Measurements from ENCODE around the gene STK24. TPM values are rescaled to one million over a fixed set of nuclear protein-coding genes. Genes with fewer than 3 reads are reported as not detected.

STK24 gene
- total RNA-seq, 1 donor from 2014 or later: 92.3 TPM

DNA sequence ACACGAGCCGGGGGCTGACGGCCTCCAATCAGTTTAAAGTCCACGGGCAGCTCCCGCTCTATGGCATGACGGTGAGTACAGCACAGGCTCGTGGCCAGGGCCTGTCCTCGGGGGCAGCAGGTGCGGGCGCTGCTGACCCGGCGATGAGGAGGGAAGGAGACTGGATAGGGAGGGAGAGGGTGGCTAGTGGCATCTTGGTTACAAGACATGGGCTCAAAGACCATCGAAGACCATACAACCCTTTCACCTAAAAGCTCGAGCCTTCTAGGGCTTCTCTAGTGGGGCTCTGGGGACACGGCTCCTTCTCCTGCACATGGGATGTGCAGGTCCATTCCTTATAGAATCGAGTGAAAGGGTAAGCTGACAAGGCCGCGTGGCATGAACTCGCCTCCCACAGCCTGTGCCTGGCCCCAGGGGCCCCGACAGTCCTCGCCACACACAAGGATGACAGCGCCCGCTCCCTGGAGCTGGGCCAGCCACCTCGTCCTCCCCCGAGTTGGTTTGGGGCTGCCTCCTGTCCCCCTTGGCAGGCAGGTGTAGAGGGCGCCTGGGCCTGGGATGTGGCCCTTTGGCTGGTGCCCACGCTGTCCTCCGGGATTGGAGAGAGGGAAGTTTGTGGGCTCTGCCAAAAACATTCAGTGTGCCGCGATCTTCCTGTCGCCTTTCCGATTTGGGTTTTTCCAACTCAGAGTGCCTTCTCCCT, 137.6 kb downstream of the STK24 start:
- Mint-ChIP-seq H3K27ac (ENCODE audit: unreplicated experiment) (no peak overlapping the region), H3K27me3 (ENCODE audit: unreplicated experiment) (peaks cover 9% of the 10 kb centered on the region), H3K4me3 (ENCODE audit: unreplicated experiment) (peak overlapping the region; percentile 47), H3K36me3 (ENCODE audit: low read depth, unreplicated experiment) (peaks cover 27% of the 10 kb centered on the region), H3K4me1 (ENCODE audit: unreplicated experiment) (peaks cover 14% of the 10 kb centered on the region), H3K9me3 (ENCODE audit: unreplicated experiment) (no peaks in the 10 kb centered on the region)
- DNase-seq (ENCODE audit: low spot score): no peak
- TF ChIP-seq, protein P1, sequence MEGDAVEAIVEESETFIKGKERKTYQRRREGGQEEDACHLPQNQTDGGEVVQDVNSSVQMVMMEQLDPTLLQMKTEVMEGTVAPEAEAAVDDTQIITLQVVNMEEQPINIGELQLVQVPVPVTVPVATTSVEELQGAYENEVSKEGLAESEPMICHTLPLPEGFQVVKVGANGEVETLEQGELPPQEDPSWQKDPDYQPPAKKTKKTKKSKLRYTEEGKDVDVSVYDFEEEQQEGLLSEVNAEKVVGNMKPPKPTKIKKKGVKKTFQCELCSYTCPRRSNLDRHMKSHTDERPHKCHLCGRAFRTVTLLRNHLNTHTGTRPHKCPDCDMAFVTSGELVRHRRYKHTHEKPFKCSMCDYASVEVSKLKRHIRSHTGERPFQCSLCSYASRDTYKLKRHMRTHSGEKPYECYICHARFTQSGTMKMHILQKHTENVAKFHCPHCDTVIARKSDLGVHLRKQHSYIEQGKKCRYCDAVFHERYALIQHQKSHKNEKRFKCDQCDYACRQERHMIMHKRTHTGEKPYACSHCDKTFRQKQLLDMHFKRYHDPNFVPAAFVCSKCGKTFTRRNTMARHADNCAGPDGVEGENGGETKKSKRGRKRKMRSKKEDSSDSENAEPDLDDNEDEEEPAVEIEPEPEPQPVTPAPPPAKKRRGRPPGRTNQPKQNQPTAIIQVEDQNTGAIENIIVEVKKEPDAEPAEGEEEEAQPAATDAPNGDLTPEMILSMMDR (IDR thresholded peaks at IDR 0.05; ENCODE audit: unreplicated experiment): no peak

DNA sequence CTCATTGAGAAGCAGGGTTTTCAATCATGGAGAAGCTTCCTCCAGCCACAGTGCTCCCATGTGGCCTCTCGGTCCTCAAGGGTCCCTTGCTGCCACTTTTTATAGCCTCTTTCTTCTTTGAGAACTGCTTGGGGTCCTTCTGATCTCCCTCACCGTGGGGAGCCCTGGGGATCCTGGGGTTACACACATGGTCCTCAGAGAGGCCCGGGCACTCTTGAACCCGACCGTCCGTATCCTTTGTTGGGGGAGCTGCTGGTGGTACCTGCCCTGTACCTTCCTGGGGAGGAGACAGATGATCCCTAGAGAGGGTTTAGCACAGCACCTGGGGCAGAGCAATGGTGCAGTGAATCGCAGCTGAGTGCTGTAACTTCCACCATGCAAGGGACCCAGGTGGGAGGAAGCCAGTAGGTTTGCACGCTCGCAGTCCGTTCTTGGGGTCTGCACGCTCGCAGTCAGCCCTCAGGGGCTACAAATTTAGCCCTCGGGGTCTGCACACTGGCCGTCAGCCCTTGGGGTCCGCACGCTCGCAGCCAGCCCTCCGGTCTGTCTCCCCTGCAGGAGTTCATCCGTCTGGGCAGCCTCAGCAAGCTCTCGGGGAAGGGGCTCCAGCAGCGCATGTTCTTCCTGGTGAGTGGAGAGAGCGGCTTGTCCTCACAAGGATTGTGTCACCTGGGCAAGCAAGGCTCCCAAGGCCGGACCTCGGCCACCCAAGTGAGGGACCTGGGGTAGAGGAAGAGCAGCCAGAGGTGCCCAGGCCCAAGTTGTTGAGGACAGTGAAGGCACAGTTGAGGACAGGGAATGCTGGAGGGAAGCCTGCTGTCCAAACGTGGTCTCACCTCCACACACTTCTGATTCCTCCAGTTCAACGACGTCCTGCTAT, 138.4 kb downstream of the STK24 start:
- peaks cover 23% of the 10 kb centered on the region for H3K36me3 Mint-ChIP-seq (ENCODE audit: low read depth, unreplicated experiment)
- no peak overlapping the region for H3K4me3 Mint-ChIP-seq (ENCODE audit: unreplicated experiment)
- H3K4me1 Mint-ChIP-seq (ENCODE audit: unreplicated experiment): peaks cover 12% of the 10 kb centered on the region

GRCh38 chr13:98436233-98436910, 140.5 kb downstream of the STK24 start:
- Mint-ChIP-seq H3K4me1 (ENCODE audit: unreplicated experiment) (peaks cover 10% of the 10 kb centered on the region), H3K27ac (ENCODE audit: unreplicated experiment) (no peak overlapping the region), H3K4me3 (ENCODE audit: unreplicated experiment) (no peak overlapping the region), H3K9me3 (ENCODE audit: unreplicated experiment) (no peaks in the 10 kb centered on the region), H3K36me3 (ENCODE audit: low read depth, unreplicated experiment) (peaks cover 36% of the 10 kb centered on the region), H3K27me3 (ENCODE audit: unreplicated experiment) (peaks cover 7% of the 10 kb centered on the region)
- DNase-seq (ENCODE audit: low spot score): no peak
- TF ChIP-seq, protein P1 (IDR thresholded peaks at IDR 0.05; ENCODE audit: unreplicated experiment): no peak

More for the DNA sequence above, 138.4 kb downstream of the STK24 start:
- H3K27me3 Mint-ChIP-seq (ENCODE audit: unreplicated experiment): peaks cover 9% of the 10 kb centered on the region
- no peaks in the 10 kb centered on the region for H3K9me3 Mint-ChIP-seq (ENCODE audit: unreplicated experiment)
- no peak overlapping the region for H3K27ac Mint-ChIP-seq (ENCODE audit: unreplicated experiment)
- TF ChIP-seq, protein P1 (IDR thresholded peaks at IDR 0.05; ENCODE audit: unreplicated experiment): no peak
- DNase-seq (ENCODE audit: low spot score): no peak

GRCh38 chr13:98435376-98435775, 141.5 kb downstream of the STK24 start:
- TF ChIP-seq, protein P1 (IDR thresholded peaks at IDR 0.05; ENCODE audit: unreplicated experiment): no peak
- Mint-ChIP-seq H3K27me3 (ENCODE audit: unreplicated experiment) (peaks cover 7% of the 10 kb centered on the region), H3K4me3 (ENCODE audit: unreplicated experiment) (no peak overlapping the region), H3K27ac (ENCODE audit: unreplicated experiment) (no peak overlapping the region), H3K4me1 (ENCODE audit: unreplicated experiment) (peaks cover 10% of the 10 kb centered on the region), H3K36me3 (ENCODE audit: low read depth, unreplicated experiment) (peaks cover 36% of the 10 kb centered on the region), H3K9me3 (ENCODE audit: unreplicated experiment) (no peaks in the 10 kb centered on the region)
- DNase-seq (ENCODE audit: low spot score): no peak

All from endothelial cell (in vitro differentiated cells).